ENCODE measurements around the gene SNX6. TPM values are rescaled to one million over a fixed set of nuclear protein-coding genes. Genes with fewer than 3 reads are reported as not detected.

SNX6 gene
- total and polyA plus RNA-seq, 7 donors, result 30.7 to 66.2 (median 43.8) TPM

- WGBS, 3 donors, result 75 to 80% (median 76%) methylated on average over 3 of the region's 3 CpGs
- no peak for ATAC-seq
- intact Hi-C loops (cut with DNase I), result no loop called here
Observed at GRCh38 chr14:34619471-34619870, 10.5 kb downstream of the SNX6 start.

GRCh38 chr14:34616360-34616759 lies 13.6 kb downstream of the SNX6 start:
- Histone ChIP-seq H3K36me3 (ENCODE audit: insufficient read depth in 1 of 2, low read depth in 1 of 2) (peaks cover 3 to 42% of the 10 kb centered on the region in 2 donors), H3K9me3 (no peaks in the 10 kb centered on the region), H3K4me1 (no peaks in the 10 kb centered on the region), H3K27ac (no peak overlapping the region), H3K4me3 (no peak overlapping the region), H3K27me3 (ENCODE audit: insufficient read depth in 3 of 3, low read length in 2 of 3) (no peaks in the 10 kb centered on the region)
- ATAC-seq (no peak), DNase-seq (no peak)
- 94 to 96% (median 95%) methylated on average over 6 of the region's 6 CpGs for WGBS, 3 donors
- intact Hi-C loops (cut with DNase I), result no loop called here
- TF ChIP-seq CTCF (IDR thresholded peaks at IDR 0.05), result no peak

More at GRCh38 chr14:34619471-34619870, 10.5 kb downstream of the SNX6 start:
- no peak for DNase-seq
- no peaks in the 10 kb centered on the region for H3K27me3 ChIP-seq (ENCODE audit: insufficient read depth in 3 of 3, low read length in 2 of 3)
- H3K9me3 ChIP-seq, result no peaks in the 10 kb centered on the region
- no peak overlapping the region for H3K4me3 ChIP-seq
- H3K27ac ChIP-seq, result no peak overlapping the region
- peaks cover 10 to 63% of the 10 kb centered on the region in 2 donors for H3K36me3 ChIP-seq (ENCODE audit: insufficient read depth in 1 of 2, low read depth in 1 of 2)
- H3K4me1 ChIP-seq, result peaks cover 8% of the 10 kb centered on the region
- no peak for TF ChIP-seq CTCF (IDR thresholded peaks at IDR 0.05)

- Histone ChIP-seq H3K27ac (no peak overlapping the region), H3K9me3 (no peaks in the 10 kb centered on the region), H3K4me1 (no peaks in the 10 kb centered on the region), H3K36me3 (ENCODE audit: insufficient read depth in 1 of 2, low read depth in 1 of 2) (peaks cover 3 to 38% of the 10 kb centered on the region in 2 donors), H3K27me3 (ENCODE audit: insufficient read depth in 3 of 3, low read length in 2 of 3) (no peaks in the 10 kb centered on the region), H3K4me3 (no peak overlapping the region)
- ATAC-seq, result no peak
- DNase-seq, result no peak
- TF ChIP-seq CTCF (IDR thresholded peaks at IDR 0.05), result no peak
- WGBS, 3 donors, result 96 to 99% (median 97%) methylated on average over 6 of the region's 6 CpGs
- intact Hi-C loops (cut with DNase I), result no loop called here
Observed at GRCh38 chr14:34615507-34615906, 14.4 kb downstream of the SNX6 start.

- TF ChIP-seq CTCF (IDR thresholded peaks at IDR 0.05), result no peak
- no peaks in the 10 kb centered on the region for H3K27me3 ChIP-seq (ENCODE audit: insufficient read depth in 3 of 3, low read length in 2 of 3)
- no peaks in the 10 kb centered on the region for H3K4me1 ChIP-seq
- H3K9me3 ChIP-seq, result no peaks in the 10 kb centered on the region
- intact Hi-C loops (cut with DNase I), result no loop called here
- no peak for DNase-seq
- H3K36me3 ChIP-seq (ENCODE audit: insufficient read depth in 1 of 2, low read depth in 1 of 2), result peaks cover 0 to 34% of the 10 kb centered on the region in 2 donors
- no peak overlapping the region for H3K4me3 ChIP-seq
- ATAC-seq, result no peak
- no peak overlapping the region for H3K27ac ChIP-seq
- 96 to 97% (median 96%) methylated on average over 4 of the region's 4 CpGs for WGBS, 3 donors
Observed at GRCh38 chr14:34614638-34615037, 15.3 kb downstream of the SNX6 start.

- no peaks in the 10 kb centered on the region for H3K4me1 ChIP-seq
- H3K4me3 ChIP-seq, result no peak overlapping the region
- no peak for TF ChIP-seq CTCF (IDR thresholded peaks at IDR 0.05)
- DNase-seq (no peak), ATAC-seq (no peak)
- H3K36me3 ChIP-seq (ENCODE audit: insufficient read depth in 1 of 2, low read depth in 1 of 2), result peaks cover 0 to 53% of the 10 kb centered on the region in 2 donors
- no peak overlapping the region for H3K27ac ChIP-seq
- intact Hi-C loops (cut with DNase I), result no loop called here
- H3K27me3 ChIP-seq (ENCODE audit: insufficient read depth in 3 of 3, low read length in 2 of 3), result no peaks in the 10 kb centered on the region
- 70 to 92% (median 75%) methylated on average over 3 of the region's 3 CpGs for WGBS, 3 donors
- H3K9me3 ChIP-seq, result no peaks in the 10 kb centered on the region
Observed at GRCh38 chr14:34610101-34610500, 19.8 kb downstream of the SNX6 start.

Measured in psoas muscle (tissue), 8 donors.